CD4-positive, alpha-beta T cell treated with Interleukin-15 for 4 hours (primary cell): ENCODE results near the gene KCTD13.
"Not testable (repeated sequence)": the region's sequence is repeated elsewhere in the genome, so short reads cannot be mapped to it uniquely, and the experiment has no call there.

Experiments
- DNase-seq: peaks from one replicate; pipeline ENCODE4 v3.0.0-alpha.2; 2020; ENCODE audit warnings: low spot score

The KCTD13 gene

DNA sequence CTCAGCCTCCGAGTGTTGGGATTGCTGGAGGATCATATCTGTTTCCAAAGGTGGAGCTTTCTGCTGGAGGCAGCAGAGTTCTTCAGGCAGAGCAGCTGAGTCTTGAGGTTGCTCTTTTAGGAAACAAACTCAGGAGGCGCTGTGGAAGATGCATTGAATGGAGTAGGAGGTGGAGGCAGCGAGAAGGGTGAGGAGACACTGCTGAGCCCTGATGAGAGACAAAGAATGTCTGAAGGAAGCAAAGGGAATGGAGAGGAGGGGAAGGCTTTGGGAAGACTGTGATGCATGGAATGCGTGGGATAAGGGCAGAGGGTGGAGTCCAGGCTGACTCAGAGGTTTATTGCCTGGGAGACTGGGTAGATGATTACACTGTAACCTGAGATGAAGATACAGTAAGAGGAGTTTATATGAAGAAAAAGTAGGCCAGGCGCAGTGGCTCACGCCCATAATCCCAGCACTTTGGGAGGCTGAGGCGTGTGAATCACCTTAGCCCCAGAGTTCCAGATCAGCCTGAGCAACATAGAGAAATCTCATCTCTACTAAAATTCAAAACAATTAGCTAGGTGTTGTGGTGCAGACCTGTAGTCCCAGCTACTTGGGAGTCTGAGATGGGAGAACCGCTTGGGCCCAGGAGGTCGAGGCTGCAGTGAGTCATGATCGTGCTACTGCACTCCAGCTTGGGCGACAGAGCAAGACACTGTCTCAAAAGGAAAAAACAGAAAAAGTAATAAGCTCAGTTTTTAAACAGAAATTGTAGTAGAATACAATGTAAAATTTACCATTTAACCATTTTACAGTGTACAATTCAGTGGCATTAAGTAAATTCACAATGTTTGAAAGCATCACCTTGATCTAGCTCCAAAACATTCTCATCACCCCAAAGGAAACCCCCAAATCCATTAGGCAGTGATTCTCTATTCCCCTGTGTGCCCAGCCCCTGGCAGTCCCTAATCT is 18.1 kb upstream of the KCTD13 start:
- no peak for DNase-seq

DNA sequence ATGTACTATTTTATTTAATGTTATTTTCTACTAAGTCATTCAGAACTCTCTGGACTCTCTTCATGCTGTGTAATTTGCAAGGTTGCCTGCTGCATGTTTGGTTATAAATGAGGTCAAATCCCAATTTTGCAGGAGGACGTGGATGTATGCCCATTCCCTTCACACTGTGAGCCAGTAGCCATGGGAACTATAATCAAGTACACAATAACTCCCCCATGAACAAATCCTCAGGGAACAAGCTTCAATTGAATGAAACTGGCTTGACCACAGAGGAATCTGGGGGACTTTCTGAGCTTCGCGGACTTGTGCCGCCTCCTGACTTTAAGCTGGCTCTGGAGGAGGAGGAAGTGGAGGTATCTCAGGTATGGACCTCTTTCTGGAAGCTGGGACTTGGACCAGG is 14.6 kb upstream of the KCTD13 start:
- no peak for DNase-seq

DNA sequence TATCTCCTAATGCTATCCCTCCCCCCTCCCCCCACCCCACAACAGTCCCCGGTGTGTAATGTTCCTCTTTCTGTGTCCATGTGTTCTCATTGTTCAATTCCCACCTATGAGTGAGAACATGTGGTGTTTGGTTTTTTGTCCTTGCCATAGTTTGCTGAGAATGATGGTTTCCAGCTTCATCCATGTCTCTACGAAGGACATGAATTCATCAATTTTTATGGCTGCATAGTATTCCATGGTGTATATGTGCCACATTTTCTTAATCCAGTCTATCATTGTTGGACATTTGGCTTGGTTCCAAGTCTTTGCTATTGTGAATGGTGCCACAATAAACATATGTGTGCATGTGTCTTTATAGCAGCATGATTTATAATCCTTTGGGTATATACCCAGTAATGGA is 5.7 kb upstream of the KCTD13 start:
- not testable (repeated sequence) for DNase-seq

DNA sequence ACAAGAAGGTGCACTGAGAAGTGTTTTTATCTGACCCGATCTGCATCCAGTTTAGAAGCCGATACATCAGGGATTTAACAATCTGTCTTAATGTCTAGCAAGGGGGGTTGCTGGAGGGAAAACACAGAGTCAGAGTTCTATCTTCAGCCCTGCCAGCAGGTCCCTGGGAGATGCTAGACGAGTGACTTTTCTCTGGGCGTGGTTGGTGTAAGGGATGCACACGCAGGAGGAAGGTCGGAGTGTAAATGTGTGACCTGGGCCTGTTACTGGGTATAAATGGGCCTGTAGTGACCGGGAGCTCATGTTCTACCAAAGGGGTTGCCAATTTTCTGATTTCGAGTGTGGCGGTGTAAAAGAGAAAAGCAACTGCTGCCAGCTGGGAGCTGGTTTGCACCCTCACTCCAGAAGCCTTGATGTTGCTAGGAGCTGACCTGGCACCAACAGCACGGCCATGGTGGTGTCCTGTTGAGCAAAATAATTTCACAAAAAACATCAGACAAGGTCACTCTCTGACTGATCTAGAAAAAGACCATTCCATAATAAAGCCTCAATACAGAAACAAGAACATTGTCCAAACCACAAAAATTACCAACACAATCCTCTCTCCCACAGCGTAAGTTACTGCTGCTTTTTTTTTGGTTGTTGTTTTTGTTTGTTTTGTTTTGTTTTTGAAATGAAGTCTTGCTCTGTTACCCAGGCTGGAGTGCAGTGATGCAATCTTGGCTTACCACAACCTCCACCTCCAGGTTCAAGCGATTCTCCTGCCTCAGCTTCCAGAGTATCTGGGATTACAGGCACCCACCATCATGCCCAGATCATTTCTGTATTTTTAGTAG is 1.3 kb upstream of the KCTD13 start:
- DNase-seq, result no peak

DNA sequence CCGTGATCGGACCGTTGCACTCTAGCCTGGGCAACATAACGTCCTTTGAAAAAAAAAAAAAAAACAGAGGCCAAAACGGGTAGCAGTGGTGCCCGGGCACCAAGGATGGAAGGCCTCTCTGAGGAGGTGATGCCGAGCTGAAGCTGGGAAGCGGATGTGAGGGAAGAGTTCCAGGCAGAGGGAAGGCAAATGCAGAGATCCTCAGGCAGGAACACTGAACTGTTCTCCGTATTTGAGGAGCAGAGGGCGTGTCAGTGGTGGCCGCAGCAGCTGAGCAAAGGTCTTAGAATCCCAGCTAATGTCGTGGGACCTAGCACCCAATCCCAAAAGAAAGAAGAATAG is 656 bp upstream of the KCTD13 start:
- DNase-seq, result no peak

DNA sequence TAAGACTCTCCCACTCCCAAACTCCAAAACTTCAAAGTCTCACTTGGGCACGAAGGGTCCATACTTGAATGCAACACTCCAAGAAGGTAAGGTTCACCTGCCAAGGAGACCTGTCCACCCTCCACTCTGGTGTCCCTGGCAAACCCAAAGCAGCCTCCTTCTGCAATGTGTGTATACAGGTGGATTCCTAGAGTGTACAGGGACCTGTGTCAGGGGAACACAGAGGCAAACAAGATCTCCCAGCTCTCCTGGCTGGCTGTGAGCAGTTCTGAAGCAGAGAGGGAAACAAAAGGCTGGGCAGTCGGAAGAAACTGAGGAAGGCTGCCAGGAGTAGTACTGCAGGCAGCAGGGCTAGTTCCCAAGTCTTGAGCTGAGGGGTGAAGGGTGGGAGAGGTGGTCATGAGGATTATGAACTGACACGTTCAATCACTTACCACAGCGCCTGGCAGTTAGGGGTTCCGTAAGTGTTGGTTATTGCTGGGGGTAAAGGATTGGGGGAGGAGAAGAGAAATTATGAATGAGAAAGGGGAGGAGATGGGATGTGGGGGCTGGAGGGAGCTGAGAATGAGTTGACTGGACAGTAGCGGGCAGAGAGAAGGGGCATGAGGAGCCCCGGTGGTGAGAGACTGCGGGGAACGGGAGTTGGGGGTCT is 795 bp downstream of the KCTD13 start:
- DNase-seq, result no peak

DNA sequence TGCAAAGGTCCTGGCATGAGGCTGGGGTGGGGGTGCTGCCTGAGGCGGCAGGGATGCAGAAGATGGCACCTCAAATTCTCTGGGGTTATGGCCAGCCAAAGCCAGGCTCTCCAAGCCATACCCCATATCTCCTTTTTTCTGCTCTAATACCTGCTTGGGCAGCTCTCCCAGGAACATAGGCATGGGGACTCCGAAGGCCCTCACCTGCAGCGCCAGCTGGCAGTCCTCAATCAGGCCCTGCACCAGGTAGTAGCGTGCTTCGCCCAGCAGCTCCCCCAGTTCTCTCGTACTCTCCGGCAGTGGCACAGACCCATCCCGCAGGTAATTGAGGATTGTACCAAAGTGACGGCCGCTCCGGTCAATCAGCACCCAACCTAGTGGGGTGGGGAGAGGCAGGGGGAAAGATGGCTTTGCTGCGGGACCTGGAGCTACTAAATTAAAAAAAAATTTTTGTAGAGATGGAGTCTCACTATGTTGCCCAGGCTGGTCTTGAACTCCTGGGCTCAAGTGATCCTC is 3.0 kb downstream of the KCTD13 start:
- DNase-seq, result no peak

DNA sequence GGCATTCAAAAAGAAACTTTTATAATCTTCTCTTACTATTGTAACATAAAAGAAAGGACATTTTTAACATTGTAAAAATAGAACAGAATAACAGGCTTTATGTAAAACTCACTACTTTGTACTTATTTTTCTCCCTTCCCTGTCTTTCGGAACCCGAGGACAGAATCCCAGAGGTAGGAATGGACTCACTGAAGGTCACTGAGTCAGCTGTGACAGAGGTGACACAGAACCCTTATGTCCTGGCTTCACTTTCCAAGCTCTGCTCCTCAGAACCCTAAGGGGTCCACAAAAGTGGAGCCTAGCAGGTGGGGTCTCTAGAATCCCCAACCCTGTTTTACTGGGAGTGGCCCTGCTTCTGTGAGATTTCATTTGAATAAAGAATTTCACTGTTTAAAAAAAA is 3.7 kb downstream of the KCTD13 start:
- DNase-seq, result no peak

DNA sequence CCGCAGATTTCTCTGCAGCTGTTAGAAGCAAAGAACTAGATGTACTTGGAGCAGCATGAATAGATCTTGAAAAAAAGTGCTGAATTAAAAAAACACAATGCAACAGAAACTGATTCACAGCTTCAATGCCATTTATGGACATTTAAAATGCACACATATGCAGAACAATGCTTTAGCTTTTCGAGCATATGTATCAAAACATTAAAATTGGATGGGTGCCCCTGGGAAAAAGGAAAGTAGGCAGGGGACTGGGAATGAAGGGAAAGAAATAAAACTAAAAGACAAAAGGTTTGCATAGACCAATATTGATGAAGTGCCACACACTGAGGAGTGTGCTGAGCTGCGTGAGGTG is 5.0 kb downstream of the KCTD13 start:
- DNase-seq, result no peak

DNA sequence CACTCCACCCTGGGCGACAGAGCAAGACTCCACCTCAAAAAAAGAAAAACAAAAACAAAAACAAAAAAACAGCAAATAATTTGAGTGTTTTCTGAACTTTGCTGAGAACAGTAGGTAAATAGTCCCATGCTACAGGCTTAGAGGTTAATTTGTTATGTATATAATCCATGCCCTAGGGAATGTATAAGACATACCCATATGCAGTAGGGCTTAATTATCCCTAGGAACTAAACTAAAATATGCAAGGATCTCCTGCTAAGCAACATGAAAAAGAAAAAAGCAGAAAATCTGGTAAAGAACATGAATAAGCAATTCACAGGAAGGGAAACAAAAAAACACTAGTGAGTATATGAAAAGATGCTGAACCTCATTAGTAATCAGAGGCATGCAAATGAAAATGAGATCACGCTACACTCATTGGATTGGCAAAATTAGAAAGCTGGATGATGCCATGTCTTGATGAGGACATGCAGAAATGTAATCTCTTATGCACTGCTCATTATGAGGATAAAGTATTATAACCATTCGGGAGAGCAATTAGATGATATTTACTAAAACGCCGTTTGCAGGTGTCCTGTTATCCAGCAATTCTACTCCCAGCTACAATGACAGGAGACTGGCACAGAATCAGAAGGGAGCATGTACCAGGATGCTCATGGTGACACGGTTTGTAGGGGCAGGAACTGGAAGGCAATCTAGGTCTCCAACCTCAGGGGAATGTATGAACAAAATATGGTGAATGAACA is 5.6 kb downstream of the KCTD13 start:
- DNase-seq, result no peak

DNA sequence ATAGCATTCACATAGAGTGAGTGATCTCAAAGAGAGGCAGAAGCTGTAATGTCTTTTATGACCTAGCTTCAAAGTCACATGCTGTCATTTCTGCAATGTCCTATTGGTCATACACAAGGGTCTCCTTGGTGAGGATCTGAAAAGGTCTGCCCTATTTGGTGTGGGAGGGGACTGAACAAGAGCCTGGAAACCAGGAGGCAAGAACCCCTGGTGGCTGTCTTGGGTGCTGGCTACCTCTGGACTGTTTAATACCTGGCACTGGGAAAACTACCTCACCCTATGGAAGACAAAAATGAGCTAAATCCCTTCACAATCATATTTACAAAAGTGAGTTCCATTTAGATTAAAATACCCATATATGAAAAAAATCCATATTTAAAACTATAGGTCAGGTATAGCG is 9.0 kb downstream of the KCTD13 start:
- DNase-seq, result no peak

DNA sequence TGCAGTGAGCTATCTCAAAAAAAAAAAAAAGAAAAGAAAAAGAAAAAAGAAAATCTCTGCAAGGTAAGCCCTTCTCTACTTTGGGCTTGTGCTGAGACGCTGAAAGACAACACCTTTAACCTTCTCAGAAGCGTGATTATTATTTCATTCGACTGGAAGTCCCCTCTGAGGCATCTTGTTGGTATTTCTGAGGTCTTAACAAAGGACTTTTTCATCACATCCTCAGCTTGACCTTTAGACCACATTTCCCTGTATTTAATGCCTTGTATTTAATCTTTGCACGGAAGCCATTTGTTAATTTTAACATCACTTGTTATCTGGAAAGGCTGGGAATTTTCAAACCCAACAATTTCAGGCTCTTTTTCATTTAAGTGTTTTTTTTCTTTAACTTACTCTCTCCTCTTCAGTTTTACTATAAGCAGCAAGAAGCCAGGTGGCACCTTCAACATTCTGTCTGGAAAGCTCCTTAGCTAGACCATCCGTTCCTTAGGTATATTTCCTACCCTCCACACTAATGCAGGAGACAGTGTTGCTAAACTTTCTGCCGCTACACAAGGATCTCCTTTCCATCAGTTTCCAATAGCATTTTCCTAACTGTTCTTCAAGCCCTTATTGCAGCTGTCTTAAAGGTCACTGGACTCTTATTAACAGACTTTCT is 10.3 kb downstream of the KCTD13 start:
- no peak for DNase-seq

DNA sequence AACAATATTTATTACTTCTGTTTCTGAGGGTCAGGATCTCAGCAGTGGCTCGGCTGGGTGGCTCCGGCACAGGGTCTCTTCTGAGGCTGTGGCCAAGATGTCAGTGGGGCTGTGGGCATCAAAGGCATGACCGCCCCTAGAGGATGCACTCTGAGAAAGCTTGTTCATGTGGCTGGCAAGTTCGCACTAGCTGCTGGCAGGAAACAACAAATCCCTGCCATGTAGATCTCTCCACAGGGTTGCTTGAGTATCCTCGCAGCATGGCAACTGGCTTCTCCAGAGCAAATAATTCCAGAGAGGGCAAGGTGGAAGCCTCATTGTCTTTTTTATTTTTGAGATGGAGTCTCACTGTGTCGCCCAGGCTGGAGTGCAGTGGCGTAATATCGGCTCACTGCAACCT is 12.5 kb downstream of the KCTD13 start:
- DNase-seq, result no peak

DNA sequence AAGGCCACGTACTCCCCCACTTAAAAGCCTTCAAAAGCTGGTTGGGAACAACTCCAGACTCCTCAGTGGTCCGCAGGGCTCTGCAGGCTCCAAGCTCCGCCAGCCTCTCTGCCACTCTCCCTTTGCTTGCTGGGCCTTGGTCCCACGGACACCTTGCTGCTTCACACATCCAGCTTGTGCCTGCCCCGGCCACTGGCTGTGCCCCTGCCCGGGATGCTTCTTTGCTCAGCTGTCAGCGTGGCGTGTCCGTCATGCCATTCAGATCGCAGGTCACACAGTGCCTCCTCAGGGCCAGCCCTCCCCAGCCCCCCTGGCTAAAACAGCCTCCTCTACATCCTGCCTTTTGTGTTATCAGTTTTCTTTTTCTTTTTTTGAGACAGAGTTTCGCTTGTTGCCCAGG is 13.9 kb downstream of the KCTD13 start:
- no peak for DNase-seq

DNA sequence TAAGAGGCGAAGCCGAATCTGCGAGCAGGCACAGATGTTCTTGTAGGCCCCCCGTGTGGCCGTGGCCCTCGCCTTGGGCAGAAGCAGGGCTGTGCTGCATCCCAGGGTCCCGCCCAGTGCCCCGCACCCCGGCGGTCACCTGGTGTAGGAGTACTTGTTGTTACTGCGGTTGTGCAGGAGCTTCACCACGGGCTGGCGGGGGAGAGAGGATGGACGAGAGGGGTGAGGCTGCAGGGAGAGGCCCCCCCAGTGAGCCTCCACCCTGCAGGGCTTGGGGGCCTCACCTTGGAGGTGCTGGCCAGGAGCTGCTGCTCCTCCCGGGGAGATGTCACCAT is 14.4 kb downstream of the KCTD13 start:
- DNase-seq, result no peak

DNA sequence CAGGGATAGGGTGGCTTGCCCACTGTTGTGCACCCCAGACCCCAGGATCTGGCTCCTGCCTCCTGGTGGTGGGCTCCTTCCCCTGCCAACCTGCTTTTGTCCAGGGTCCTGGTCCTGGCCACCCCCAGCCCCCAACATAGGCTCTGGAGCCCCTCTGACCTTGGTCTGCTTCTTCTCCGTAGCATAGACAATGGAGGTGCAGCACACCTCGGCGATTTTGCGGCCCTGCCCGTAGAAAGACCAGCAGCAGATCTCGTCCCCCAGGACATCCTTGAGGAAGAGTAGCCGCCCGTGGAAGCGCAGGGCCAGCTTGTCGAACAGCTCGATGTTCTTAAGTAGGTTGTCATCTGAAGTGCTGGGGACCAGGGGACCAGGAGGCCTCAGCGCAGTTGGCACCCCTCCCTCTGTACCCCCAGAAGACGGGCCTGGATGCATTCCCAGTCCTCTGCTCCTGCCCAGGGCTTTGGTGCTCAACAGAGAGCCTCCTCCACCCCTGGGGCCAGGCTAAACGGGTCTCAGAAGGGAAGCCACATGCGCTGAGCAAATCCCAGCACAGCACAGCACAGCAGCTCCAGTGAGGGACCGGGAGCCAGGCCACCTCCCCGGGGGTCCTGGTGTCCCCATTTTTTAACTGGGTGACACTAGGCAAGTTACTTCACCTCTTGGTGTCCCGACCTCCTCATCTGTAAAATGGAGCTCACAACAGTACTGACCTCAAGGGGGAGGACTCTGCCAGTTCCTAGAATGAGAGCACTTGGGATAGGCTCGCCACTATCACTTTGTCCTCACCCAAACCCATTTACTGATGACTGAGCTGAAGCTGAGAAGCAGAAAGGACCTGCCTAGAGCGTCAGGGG is 15.0 kb downstream of the KCTD13 start:
- no peak for DNase-seq

DNA sequence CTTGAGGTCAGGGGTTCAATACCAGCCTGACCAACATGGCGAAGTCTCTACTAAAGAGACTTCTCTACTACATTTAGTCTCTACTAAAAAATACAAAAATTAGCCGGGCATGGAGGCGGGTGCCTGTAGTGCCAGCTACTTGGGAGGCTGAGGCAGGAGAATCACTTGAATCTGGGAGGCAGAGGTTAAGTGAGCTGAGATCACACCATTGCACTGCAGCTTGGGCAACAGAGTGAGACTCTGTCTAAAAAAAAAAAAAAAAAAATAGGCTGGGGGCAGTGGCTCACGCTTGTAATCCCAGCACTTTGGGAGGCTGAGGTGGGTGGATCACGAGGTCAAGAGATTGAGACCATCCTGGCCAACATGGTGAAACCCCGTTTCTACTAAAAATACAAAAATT is 16.2 kb downstream of the KCTD13 start:
- DNase-seq, result not testable (repeated sequence)

DNA sequence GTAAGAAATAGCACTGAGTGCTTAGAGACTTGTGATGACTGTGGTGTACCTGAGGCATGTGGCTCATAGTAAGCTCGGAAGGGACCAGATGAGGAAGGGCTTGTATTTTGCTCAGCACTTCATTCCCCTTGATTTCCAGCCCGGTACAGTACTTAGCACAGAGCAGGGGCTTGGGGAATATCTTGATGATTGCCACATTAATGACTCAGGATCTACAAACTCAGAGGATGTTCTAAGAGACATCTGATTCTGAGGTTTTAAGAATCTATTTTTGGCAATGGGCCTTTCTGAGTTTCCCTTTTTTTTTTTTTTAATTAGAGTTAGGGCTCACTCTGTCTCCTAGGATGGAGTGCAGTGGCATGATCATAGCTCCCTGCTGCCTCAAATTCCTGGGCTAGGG is 16.6 kb downstream of the KCTD13 start:
- DNase-seq, result no peak

DNA sequence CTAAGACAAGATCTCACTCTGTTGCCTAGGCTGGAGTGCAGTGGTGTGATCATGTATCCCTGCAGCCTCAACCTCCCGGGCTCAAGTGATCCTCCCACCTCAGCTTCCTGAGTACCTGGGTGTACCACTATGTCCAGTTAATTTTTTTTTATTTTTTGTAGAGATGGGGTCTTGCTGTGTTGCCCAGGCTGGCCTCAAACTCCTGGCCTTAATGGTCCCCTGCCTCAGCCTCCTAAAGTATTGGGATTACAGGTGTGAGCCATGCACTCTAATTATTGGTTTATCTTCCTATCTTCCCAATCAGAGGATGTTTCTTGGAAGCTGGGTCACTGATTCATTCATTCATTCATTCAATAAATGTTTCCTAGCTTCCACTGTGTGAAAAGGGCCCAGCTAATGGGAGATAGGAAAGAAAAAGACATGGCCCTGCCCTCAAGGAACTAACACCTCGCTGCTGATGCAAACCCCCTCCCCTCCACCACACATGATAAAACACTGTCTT is 17.3 kb downstream of the KCTD13 start:
- no peak for DNase-seq

DNA sequence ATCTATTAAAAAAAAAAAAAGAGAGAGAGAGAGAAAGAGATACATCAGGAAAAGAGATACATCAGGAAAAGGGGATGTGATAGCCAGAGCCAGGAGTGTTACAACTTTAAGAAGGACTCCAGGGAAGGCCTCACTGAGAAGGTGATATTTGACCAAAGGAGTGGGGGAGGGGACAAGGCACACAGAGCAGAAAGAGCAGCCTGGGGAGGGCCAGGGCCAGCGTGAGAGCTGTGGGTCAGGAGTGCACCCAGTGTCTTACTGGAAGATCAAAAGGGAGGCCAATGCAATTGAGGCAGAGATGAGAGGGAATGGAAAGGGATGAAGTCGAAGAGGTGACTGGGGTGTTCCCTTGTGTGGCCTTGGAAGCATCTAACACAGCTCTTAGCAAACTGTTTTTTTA is 18.1 kb downstream of the KCTD13 start:
- DNase-seq, result no peak
